ENCODE measurements around the gene MEP1A. TPM values are rescaled to one million over a fixed set of nuclear protein-coding genes. Genes with fewer than 3 reads are reported as not detected.
"Not testable (repeated sequence)": the region's sequence is repeated elsewhere in the genome, so short reads cannot be mapped to it uniquely, and the experiment has no call there.

The MEP1A gene
- total and polyA plus RNA-seq, 2 experiments from 2014 or later = not detected

DNA sequence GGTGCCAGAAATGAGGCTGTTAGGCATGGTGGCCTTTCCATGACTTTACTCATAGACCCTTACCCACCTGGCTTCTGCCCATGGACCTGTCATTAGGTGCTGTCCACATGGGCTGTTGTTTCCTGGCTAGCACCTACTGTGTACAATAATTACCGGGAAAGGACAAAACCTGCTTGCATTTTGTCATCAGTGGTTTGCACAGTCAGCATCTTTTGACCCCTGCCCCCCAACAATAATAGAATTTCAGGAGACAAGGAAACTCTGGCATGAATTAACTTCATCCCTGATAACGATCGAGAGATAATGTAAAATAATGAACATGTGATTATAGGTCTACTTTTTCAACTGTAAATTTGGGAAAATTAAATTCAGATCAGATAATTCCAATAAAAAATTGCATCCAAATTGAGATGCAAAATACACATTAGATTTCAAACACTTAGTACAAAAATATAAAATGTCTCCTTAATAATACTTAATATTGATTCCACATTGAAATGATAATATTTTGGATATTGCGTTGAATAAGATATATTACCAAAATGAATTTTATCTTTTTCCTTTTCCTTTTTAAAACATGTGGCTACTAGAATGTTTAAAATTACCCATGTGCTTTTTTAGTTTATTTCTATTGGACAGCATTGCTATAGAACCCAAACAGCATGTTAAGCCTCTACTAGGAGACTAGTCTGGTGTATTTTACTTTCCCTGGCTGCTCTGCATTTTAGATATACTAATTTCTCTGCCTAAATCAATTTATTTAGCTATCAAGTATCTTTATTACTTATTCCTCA, 34.0 kb upstream of the MEP1A start:
- Histone ChIP-seq H3K9me3 (ENCODE audit: low read depth) (no peaks in the 10 kb centered on the region), H3K4me3 (no peak overlapping the region), H3K27me3 (no peaks in the 10 kb centered on the region), H3K36me3 (no peaks in the 10 kb centered on the region), H3K27ac (no peak overlapping the region), H3K4me1 (ENCODE audit: low read depth) (peaks cover 14% of the 10 kb centered on the region)
- DNase-seq (ENCODE audit: low read depth in 1 of 2, low spot score in 1 of 2) = no peak
- TF ChIP-seq, protein P1, sequence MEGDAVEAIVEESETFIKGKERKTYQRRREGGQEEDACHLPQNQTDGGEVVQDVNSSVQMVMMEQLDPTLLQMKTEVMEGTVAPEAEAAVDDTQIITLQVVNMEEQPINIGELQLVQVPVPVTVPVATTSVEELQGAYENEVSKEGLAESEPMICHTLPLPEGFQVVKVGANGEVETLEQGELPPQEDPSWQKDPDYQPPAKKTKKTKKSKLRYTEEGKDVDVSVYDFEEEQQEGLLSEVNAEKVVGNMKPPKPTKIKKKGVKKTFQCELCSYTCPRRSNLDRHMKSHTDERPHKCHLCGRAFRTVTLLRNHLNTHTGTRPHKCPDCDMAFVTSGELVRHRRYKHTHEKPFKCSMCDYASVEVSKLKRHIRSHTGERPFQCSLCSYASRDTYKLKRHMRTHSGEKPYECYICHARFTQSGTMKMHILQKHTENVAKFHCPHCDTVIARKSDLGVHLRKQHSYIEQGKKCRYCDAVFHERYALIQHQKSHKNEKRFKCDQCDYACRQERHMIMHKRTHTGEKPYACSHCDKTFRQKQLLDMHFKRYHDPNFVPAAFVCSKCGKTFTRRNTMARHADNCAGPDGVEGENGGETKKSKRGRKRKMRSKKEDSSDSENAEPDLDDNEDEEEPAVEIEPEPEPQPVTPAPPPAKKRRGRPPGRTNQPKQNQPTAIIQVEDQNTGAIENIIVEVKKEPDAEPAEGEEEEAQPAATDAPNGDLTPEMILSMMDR (IDR thresholded peaks at IDR 0.05; ENCODE audit: low read depth, low read length) = no peak

DNA sequence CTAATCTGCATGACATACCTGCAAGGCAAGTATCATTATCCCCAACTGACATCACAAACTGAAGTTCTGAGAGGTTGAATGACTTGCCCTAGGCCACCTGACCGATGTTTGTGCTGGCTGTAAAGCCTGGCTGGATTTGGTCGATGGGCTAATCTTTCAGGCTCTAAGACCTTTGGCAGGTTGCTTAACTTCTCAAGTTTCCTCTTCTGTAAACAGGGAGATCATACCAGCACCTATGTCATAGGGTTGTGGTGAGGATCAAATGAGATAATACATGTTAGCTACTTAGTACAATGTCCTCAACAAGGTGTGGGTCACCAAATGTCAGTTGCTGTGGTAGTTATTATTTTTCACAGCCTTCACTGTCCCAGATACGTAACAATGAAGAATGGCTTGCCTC, 32.3 kb upstream of the MEP1A start:
- Histone ChIP-seq H3K4me1 (ENCODE audit: low read depth) (peaks cover 14% of the 10 kb centered on the region), H3K27me3 (no peaks in the 10 kb centered on the region), H3K9me3 (ENCODE audit: low read depth) (no peaks in the 10 kb centered on the region), H3K4me3 (no peak overlapping the region), H3K36me3 (no peaks in the 10 kb centered on the region), H3K27ac (no peak overlapping the region)
- no peak for DNase-seq (ENCODE audit: low read depth in 1 of 2, low spot score in 1 of 2)
- TF ChIP-seq, protein P1 (IDR thresholded peaks at IDR 0.05; ENCODE audit: low read depth, low read length) = no peak

DNA sequence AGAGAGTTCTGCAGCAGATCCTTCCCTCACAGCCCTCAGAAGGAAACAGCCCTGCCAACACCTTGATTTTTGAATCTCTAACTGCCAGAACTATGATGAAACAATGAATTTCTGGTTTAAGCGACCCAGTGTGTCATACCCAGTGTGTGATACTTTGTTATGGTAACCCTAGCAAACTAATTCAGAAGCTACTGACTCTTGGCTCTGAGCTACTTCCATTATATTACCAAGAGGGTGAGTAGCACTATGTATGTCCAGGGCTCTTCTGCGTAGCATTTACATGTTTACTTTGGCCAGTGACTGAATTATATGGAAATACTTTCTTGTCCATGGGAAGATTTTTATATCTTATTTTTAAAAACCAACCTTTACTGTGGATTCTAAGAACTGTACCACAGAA, 29.7 kb upstream of the MEP1A start:
- no peak overlapping the region for H3K27ac ChIP-seq
- H3K9me3 ChIP-seq (ENCODE audit: low read depth) = no peaks in the 10 kb centered on the region
- H3K27me3 ChIP-seq = no peaks in the 10 kb centered on the region
- no peaks in the 10 kb centered on the region for H3K36me3 ChIP-seq
- TF ChIP-seq, protein P1 (IDR thresholded peaks at IDR 0.05; ENCODE audit: low read depth, low read length) = no peak
- H3K4me1 ChIP-seq (ENCODE audit: low read depth) = no peaks in the 10 kb centered on the region
- no peak overlapping the region for H3K4me3 ChIP-seq
- no peak for DNase-seq (ENCODE audit: low read depth in 1 of 2, low spot score in 1 of 2)

DNA sequence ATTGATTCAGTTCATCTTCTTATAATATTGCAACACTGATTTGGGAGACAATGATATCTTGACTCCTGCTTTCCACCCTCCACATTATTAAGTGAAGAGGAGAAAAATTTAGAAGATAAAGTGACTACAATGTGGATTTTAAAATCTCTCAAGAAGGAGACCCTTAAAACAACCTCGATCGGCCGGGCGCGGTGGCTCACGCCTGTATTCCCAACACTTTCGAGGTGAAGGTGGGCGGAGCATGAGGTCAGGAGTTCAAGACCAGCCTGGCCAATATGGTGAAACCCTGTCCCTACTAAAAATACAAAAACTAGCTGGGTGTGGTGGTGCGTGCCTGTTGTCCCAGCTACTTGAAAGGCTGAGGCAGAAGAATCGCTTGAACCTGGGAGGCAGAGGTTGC, 28.9 kb upstream of the MEP1A start:
- H3K9me3 ChIP-seq (ENCODE audit: low read depth); H3K27me3 ChIP-seq; H3K36me3 ChIP-seq; H3K4me3 ChIP-seq; H3K4me1 ChIP-seq (ENCODE audit: low read depth); H3K27ac ChIP-seq; DNase-seq (ENCODE audit: low read depth in 1 of 2, low spot score in 1 of 2): not testable (repeated sequence)

DNA sequence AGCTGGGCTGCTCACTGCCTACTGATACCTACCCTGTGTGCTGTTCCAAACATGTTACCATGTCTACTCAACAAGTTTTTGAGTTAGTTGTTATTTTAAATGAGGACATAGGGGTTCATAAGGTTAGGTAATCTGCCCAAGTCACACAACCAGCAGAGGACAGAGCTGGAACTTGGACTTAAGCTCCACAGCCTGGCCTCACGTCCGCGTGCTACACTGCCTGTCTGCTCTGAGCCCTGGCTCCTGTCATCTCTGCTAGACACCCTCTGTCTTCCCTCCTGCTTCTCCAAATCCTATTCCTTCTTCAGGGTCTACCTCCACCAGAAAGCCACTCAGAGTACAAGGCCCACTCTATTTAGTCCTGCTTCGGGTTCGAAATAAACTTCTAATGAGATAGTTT, 28.2 kb upstream of the MEP1A start:
- no peaks in the 10 kb centered on the region for H3K9me3 ChIP-seq (ENCODE audit: low read depth)
- no peaks in the 10 kb centered on the region for H3K4me1 ChIP-seq (ENCODE audit: low read depth)
- TF ChIP-seq, protein P1 (IDR thresholded peaks at IDR 0.05; ENCODE audit: low read depth, low read length) = no peak
- DNase-seq (ENCODE audit: low read depth in 1 of 2, low spot score in 1 of 2) = no peak
- no peak overlapping the region for H3K27ac ChIP-seq
- no peak overlapping the region for H3K4me3 ChIP-seq
- no peaks in the 10 kb centered on the region for H3K36me3 ChIP-seq
- H3K27me3 ChIP-seq = no peaks in the 10 kb centered on the region

DNA sequence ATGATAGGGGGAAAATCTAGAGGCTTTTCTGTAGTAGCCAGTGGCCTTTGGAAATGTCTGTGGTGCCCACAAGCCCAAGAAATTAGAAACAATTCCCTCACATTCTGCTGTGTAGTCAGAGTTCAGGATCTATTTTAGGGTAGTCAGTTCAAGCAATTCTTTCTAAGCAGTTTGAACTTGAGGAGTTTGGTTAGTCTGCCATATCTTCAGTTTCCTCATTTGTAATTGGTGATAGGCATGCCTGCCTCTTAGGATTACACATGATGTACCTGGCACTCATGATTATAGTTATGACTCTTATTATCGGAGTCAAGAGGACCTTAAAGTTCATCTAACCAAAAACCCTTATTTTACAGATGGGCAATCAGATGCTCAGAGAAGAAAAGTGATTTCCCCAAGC, 21.2 kb upstream of the MEP1A start:
- TF ChIP-seq, protein P1 (IDR thresholded peaks at IDR 0.05; ENCODE audit: low read depth, low read length) = no peak
- Histone ChIP-seq H3K36me3 (no peaks in the 10 kb centered on the region), H3K27me3 (no peaks in the 10 kb centered on the region), H3K4me1 (ENCODE audit: low read depth) (peaks cover 26% of the 10 kb centered on the region), H3K27ac (no peak overlapping the region), H3K4me3 (no peak overlapping the region), H3K9me3 (ENCODE audit: low read depth) (no peaks in the 10 kb centered on the region)
- DNase-seq (ENCODE audit: low read depth in 1 of 2, low spot score in 1 of 2) = no peak

Measured in cardiac muscle cell (in vitro differentiated cells and primary cell).